Activated T-helper 17 cell treated with anti-CD3 and anti-CD28 coated beads, Interleukin-2, amount 50 U/mL, for 72 hours (primary cell): ENCODE measurements around the gene CD83. TPM values are rescaled to one million over a fixed set of nuclear protein-coding genes. Genes with fewer than 3 reads are reported as not detected.
"Not testable (repeated sequence)": the region's sequence is repeated elsewhere in the genome, so short reads cannot be mapped to it uniquely, and the experiment has no call there.

ENCODE experiments used
- ATAC-seq: fragments of 150-1000 bp; cut with Tn5 transposase; replicated peaks from 2 replicates; pipeline ENCODE4 v1.10.0; 2021; ENCODE audit warnings: mild to moderate bottlenecking, moderate library complexity
- H3K27ac Mint-ChIP-seq: one replicate; pipeline ENCODE4 v1.8.0; 2022; ENCODE audit warnings: mixed read lengths
- H3K27me3 Mint-ChIP-seq: one replicate; pipeline ENCODE4 v1.8.0; 2022; ENCODE audit warnings: mixed read lengths
- H3K36me3 Mint-ChIP-seq: one replicate; pipeline ENCODE4 v1.8.0; 2022; ENCODE audit warnings: low read depth, mild to moderate bottlenecking, mixed read lengths
- H3K4me1 Mint-ChIP-seq: one replicate; pipeline ENCODE4 v1.8.0; 2022; ENCODE audit warnings: mixed read lengths
- H3K4me3 Mint-ChIP-seq: one replicate; pipeline ENCODE4 v1.8.0; 2022; ENCODE audit warnings: mild to moderate bottlenecking, mixed read lengths
- H3K9me3 Mint-ChIP-seq: one replicate; pipeline ENCODE4 v1.8.0; 2022; ENCODE audit warnings: mixed read lengths
- total RNA-seq, 2 donors: library from RNA; stranded (reverse); gene quantifications; one replicate each; pipeline ENCODE4 v1.2.3, GENCODE V29; 2022

CD83 gene, protein sequence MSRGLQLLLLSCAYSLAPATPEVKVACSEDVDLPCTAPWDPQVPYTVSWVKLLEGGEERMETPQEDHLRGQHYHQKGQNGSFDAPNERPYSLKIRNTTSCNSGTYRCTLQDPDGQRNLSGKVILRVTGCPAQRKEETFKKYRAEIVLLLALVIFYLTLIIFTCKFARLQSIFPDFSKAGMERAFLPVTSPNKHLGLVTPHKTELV
- 10 to 100 TPM; 12.3 to 14.9 TPM for total RNA-seq

GRCh38 chr6:14117158-14118090 lies at the start of gene CD83:
Gene CD83 (plus strand): TSS chr6:14117772. CDS start chr6:14117812, 40 bp downstream.
- peaks cover 47% of the 10 kb centered on the region for H3K36me3 Mint-ChIP-seq
- no peaks in the 10 kb centered on the region for H3K9me3 Mint-ChIP-seq
- H3K4me1 Mint-ChIP-seq = peaks cover 31% of the 10 kb centered on the region
- no peaks in the 10 kb centered on the region for H3K27me3 Mint-ChIP-seq
- peak; percentile 79 for ATAC-seq
- peak within 1 kb of the TSS; percentile 97 for H3K27ac Mint-ChIP-seq
- peak within 1 kb of the TSS; percentile 99 for H3K4me3 Mint-ChIP-seq

GRCh38 chr6:14068133-14068532 lies 49.4 kb upstream of the CD83 start:
- Mint-ChIP-seq H3K9me3 (no peaks in the 10 kb centered on the region), H3K4me3 (no peak overlapping the region), H3K36me3 (no peaks in the 10 kb centered on the region), H3K4me1 (peaks cover 4% of the 10 kb centered on the region), H3K27ac (no peak overlapping the region), H3K27me3 (peaks cover 5% of the 10 kb centered on the region)
- ATAC-seq = peak; percentile 36

DNA sequence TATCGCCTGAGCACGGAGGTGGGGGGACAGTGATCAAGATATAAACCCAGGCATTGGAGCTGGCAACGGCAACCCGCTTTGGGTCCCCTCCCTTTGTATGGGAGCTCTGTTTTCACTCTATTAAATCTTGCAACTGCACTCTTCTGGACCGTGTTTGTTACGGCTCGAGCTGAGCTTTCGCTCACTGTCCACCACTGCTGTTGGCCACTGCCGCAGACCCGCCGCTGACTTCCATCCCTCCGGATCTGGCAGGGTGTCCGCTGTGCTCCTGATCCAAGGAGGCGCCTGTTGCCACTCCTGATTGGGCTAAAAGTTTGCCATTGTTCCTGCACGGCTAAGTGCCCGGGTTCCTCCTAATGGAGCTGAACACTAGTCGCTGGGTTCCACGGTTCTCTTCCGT lies 48.9 kb upstream of the CD83 start:
- no peaks in the 10 kb centered on the region for H3K36me3 Mint-ChIP-seq

GRCh38 chr6:14070457-14070856 lies 47.1 kb upstream of the CD83 start:
- Mint-ChIP-seq H3K9me3 (no peaks in the 10 kb centered on the region), H3K36me3 (no peaks in the 10 kb centered on the region), H3K27ac (no peak overlapping the region), H3K4me1 (peaks cover 25% of the 10 kb centered on the region), H3K27me3 (peaks cover under 1% of the 10 kb centered on the region), H3K4me3 (no peak overlapping the region)
- ATAC-seq = no peak

More for the DNA sequence above, 48.9 kb upstream of the CD83 start:
- H3K4me3 Mint-ChIP-seq = no peak overlapping the region
- H3K27ac Mint-ChIP-seq = no peak overlapping the region
- ATAC-seq = no peak
- H3K4me1 Mint-ChIP-seq = peaks cover 8% of the 10 kb centered on the region
- no peaks in the 10 kb centered on the region for H3K9me3 Mint-ChIP-seq
- peaks cover 5% of the 10 kb centered on the region for H3K27me3 Mint-ChIP-seq

GRCh38 chr6:14072084-14072483 lies 45.5 kb upstream of the CD83 start:
- peak; percentile 78 for ATAC-seq
- Mint-ChIP-seq H3K27ac (no peak overlapping the region), H3K9me3 (no peaks in the 10 kb centered on the region), H3K27me3 (no peaks in the 10 kb centered on the region), H3K4me3 (peak overlapping the region; percentile 24), H3K4me1 (peaks cover 26% of the 10 kb centered on the region), H3K36me3 (no peaks in the 10 kb centered on the region)

DNA sequence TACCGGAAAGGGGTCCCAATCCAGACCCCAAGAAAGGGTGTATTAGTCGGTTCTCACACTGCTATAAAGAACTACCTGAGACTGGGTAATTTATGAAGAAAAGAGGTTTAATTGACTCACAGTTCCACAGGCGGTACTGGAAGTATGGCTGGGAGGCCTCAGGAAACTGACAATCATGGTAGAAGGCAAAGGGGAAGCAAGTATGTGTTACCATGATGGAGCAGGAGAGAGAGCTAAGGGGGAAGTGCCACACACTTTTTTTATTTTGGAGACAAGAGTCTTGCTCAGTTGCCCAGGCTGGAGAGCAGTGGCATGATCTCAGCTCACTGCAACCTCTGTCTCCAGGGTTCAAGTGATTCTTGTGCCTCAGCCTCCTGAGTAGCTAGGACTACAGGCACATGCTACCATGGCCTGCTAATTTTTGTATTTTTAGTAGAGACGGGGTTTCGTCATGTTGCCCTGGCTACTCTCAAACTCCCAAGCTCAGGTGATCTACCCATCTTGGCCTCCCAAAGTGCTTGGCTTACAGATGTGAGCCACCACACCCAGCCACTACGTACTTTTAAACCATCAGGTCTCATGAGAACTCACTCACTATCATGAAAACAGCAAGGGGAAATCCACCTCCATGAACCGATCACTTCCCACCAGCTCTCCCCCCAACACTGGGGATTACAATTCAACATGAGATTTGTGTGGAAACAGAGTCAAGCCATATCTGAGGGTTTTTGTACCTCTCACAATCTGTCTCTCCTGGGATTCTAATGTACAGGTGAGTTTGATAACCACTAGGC lies 43.8 kb upstream of the CD83 start:
- peak overlapping the region; percentile 93 for H3K27ac Mint-ChIP-seq
- not testable (repeated sequence) for H3K27me3 Mint-ChIP-seq

DNA sequence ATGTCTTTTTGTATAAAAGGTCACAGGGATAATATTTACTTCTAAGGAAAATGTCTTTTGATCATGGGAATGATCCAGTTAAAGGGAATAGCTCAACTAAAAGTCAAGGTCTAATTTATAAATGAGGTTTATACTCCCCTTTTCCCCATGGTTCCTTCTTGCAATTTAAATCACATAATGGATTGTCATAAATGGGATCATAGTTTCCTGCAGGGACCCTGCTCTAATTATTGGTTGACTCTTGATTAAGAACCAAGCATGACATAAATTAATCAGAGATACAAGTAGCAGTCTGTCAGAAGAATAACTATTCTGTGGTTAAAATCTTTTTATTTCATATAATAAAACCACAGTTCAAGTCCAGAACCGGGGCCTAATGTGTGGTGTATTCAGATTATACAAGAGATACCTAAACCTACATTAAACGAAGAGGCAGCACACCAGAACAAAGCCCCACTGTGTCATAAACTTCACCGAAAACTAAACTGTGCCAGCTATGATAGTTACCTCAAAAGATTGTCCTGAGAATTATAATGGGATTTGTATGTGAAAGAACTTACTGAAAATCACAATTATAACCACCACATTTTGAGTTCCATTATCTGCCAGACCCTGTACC lies 43.0 kb upstream of the CD83 start:
- H3K9me3 Mint-ChIP-seq = no peaks in the 10 kb centered on the region
- no peak for ATAC-seq
- peak overlapping the region; percentile 90 for H3K4me3 Mint-ChIP-seq
- H3K27me3 Mint-ChIP-seq = no peaks in the 10 kb centered on the region
- peaks cover 38% of the 10 kb centered on the region for H3K4me1 Mint-ChIP-seq
- H3K36me3 Mint-ChIP-seq = no peaks in the 10 kb centered on the region
- H3K27ac Mint-ChIP-seq = peak overlapping the region; percentile 93

More for the DNA sequence above, 43.8 kb upstream of the CD83 start:
- not testable (repeated sequence) for H3K36me3 Mint-ChIP-seq, ATAC-seq, H3K9me3 Mint-ChIP-seq
- peaks cover 34% of the 10 kb centered on the region for H3K4me1 Mint-ChIP-seq
- H3K4me3 Mint-ChIP-seq = peak overlapping the region; percentile 90

GRCh38 chr6:14075095-14075503 lies 42.5 kb upstream of the CD83 start:
- no peaks in the 10 kb centered on the region for H3K36me3 Mint-ChIP-seq
- ATAC-seq = peak; percentile 68
- H3K27ac Mint-ChIP-seq = peak overlapping the region; percentile 93
- no peaks in the 10 kb centered on the region for H3K27me3 Mint-ChIP-seq
- no peaks in the 10 kb centered on the region for H3K9me3 Mint-ChIP-seq
- H3K4me1 Mint-ChIP-seq = peaks cover 40% of the 10 kb centered on the region
- H3K4me3 Mint-ChIP-seq = peak overlapping the region; percentile 90

- Mint-ChIP-seq H3K27me3 (no peaks in the 10 kb centered on the region), H3K4me1 (peaks cover 40% of the 10 kb centered on the region), H3K4me3 (peak overlapping the region; percentile 29), H3K36me3 (no peaks in the 10 kb centered on the region), H3K27ac (no peak overlapping the region), H3K9me3 (no peaks in the 10 kb centered on the region)
- peak; percentile 38 for ATAC-seq
Measured at GRCh38 chr6:14077193-14077867, 40.2 kb upstream of the CD83 start.

GRCh38 chr6:14079433-14079832 lies 38.1 kb upstream of the CD83 start:
- Mint-ChIP-seq H3K9me3 (no peaks in the 10 kb centered on the region), H3K27me3 (no peaks in the 10 kb centered on the region), H3K4me1 (peaks cover 29% of the 10 kb centered on the region), H3K27ac (no peak overlapping the region), H3K4me3 (no peak overlapping the region), H3K36me3 (no peaks in the 10 kb centered on the region)
- peak; percentile 69 for ATAC-seq

DNA sequence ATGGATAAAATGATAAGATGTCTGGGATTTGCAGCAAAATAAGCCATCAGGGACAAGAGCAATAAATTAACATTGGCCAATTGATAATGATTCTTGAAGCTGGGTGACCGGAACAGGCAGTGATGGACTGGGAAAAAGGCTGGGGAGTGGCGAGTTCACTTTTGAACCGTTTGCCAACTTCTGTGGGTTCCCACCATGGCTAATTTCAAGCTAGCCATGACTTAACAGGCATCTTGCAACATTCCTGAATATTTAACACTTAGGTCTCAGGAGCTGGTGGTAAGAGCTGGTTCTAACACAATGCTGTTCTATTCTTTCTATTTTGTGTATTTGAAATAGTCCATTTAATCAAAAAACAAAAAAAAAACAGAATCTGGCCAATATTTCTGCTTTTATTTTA lies 37.6 kb upstream of the CD83 start:
- no peak for ATAC-seq
- H3K27ac Mint-ChIP-seq = no peak overlapping the region
- H3K4me1 Mint-ChIP-seq = peaks cover 24% of the 10 kb centered on the region
- no peaks in the 10 kb centered on the region for H3K9me3 Mint-ChIP-seq
- H3K4me3 Mint-ChIP-seq = no peak overlapping the region
- H3K27me3 Mint-ChIP-seq = no peaks in the 10 kb centered on the region
- H3K36me3 Mint-ChIP-seq = no peaks in the 10 kb centered on the region

GRCh38 chr6:14081126-14081525 lies 36.4 kb upstream of the CD83 start:
- Mint-ChIP-seq H3K9me3 (no peaks in the 10 kb centered on the region), H3K4me3 (no peak overlapping the region), H3K27ac (no peak overlapping the region), H3K4me1 (peaks cover 18% of the 10 kb centered on the region), H3K27me3 (peaks cover 4% of the 10 kb centered on the region), H3K36me3 (no peaks in the 10 kb centered on the region)
- ATAC-seq = no peak

DNA sequence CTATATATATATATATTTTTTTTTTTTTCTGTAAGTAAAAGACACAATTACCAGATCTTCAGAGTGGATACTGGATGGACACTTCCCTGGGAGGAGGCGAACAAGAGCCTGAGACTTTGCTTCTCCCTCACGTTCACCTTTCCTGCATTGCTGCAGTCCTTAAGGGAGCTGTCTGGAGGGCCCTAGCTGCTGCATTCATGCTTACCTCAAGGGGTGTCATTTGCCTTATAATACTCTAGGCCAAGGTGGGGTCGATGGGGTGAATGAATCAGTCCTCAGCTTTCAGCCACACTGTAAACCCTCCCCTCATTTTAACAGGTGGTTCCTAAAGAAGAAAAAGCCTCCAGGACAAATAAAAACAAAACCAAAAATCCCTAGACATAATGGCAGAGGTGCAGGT lies 34.8 kb upstream of the CD83 start:
- no peak overlapping the region for H3K27ac Mint-ChIP-seq
- peaks cover 14% of the 10 kb centered on the region for H3K4me1 Mint-ChIP-seq
- H3K27me3 Mint-ChIP-seq = peaks cover 4% of the 10 kb centered on the region
- H3K9me3 Mint-ChIP-seq = no peaks in the 10 kb centered on the region
- ATAC-seq = no peak
- no peak overlapping the region for H3K4me3 Mint-ChIP-seq
- no peaks in the 10 kb centered on the region for H3K36me3 Mint-ChIP-seq
